HG02571 (cell line): ENCODE data around the gene PCDHGA1.
"Not testable (repeated sequence)": the region's sequence is repeated elsewhere in the genome, so short reads cannot be mapped to it uniquely, and the experiment has no call there.

ENCODE experiments used
- ATAC-seq: cut with Tn5 transposase; IDR thresholded peaks from one replicate; pipeline ENCODE4 v1.9.1; 2021; ENCODE audit warnings: mild to moderate bottlenecking, moderate library complexity; ENCODE audit not compliant: unreplicated experiment

Gene PCDHGA1

DNA sequence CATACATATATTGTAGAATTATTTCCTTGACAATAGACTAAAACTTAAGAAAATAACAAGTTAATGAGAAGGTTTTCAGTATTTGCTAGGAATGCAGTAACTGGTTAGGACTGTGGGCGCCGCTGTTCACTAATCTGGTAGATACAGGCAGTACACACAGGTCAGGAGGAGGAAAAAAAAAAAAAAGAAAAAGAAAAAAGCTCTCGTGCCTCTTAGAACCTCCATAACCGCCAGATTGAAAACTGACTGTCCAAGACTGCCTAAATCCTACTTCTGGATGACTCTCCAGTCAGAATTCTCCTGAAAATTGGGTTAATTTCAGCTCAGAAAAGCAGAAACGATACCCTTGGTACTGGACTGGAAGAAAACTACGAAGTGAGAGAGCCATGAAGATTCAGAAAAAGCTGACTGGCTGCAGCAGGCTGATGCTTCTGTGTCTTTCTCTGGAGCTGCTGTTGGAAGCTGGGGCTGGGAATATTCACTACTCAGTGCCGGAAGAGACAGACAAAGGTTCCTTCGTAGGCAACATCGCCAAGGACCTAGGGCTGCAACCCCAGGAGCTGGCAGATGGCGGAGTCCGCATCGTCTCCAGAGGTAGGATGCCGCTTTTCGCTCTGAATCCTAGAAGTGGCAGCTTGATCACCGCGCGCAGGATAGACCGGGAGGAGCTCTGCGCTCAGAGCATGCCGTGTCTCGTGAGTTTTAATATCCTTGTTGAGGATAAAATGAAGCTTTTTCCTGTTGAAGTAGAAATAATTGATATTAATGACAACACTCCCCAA is at the start of gene PCDHGA1:
Gene PCDHGA1 (plus strand): TSS at position 216 of the 782 bp plus-strand sequence.
- ATAC-seq = no peak

DNA sequence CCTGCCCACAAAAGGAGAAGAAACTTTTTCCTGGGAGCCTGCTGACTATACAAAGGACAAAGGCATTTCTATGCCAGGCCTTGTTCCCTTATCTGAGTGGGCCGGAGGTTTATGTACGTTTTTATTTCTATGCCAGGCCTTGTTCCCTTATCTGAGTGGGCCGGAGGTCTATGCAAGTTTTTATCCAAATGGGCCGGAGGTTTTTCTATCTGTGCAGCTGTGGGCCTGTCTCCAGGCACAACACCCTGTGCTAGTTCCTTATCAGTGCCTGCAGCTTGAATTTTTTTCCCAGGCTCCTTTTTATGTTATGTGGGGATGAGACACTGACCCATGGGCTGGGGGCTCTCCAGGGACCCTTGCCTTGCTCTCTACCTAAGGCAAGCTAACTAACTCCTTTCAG is 31.9 kb upstream of the PCDHGA1 start:
- no peak for ATAC-seq

DNA sequence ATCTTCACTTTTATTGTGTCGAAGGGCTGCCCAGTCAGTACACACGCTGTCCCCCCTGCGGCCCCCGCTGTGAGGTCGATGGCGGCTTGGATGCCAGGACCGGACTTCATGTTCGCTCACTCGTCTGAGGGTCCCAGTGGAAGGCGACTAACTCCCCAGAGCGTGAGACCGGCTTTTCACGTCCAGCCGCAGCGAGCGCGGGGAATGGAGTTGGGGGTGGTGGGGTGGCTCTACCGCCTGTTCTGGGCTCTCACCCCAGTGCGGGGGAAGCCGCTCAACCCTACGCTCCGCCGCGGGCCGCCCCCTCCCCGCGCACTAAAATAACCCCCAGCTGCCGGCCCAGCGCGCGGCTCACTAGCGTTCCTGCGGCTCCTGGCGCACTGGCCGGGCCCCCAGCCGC is 26.6 kb upstream of the PCDHGA1 start, which contains the start of gene SLC25A2:
Gene SLC25A2 (minus strand): TSS at position 294 of the 400 bp plus-strand sequence. CDS start 184 bp downstream, at position 110.
- ATAC-seq = no peak

DNA sequence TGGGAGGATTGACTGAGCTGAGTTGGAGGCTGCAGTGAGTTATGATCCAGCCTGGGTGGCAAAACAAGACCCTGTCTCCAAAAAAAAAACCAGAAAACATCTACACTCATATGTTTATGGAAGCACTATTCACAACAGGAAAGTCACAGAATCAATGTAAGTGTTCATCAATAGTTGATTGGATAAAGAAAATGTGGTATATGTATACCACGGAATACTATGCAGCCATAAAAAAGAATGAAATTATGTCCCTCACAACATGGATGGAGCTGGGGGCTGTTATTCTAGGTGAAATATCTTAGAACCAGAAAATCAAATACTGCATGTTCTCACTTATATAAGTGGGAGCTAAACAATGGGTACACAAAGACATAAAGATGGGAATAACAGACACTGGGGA is 23.7 kb upstream of the PCDHGA1 start:
- no peak for ATAC-seq

DNA sequence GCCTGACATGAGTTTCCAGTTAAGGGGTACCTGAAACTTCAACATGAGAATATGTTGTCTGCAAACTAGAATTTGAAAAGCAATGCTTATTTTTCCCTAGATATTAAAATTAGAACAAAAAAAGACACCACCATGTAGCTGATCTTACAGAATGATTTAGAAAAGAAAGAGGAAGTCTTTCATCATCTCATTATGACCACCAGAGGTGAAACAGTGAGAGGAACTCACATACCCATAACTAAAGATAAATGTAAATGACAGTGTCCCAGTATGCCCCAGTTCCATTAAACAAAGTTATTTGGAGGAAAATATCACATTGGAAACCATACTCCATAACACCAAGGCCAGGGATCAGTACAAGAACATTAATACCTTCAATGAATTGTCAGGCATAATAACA is 16.6 kb upstream of the PCDHGA1 start:
- ATAC-seq = no peak

DNA sequence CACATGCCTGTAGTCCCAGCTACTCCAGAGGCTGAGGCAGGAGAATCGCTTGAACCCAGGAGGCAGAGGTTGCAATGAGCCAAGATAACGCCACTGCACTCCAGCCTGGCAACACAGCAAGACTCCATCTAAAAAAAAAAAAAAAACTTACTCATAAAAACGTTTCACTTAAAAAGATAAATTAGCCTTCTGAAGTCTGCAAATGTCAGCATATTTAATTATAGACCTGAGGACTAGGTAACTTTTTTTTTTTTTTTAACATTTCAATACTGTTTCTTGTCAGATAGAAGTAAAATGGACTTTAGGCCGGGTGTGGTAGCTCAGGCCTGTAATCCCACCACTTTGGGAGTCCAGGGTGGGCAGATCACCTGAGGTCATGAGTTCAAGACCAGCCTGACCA is 13.4 kb upstream of the PCDHGA1 start:
- not testable (repeated sequence) for ATAC-seq

DNA sequence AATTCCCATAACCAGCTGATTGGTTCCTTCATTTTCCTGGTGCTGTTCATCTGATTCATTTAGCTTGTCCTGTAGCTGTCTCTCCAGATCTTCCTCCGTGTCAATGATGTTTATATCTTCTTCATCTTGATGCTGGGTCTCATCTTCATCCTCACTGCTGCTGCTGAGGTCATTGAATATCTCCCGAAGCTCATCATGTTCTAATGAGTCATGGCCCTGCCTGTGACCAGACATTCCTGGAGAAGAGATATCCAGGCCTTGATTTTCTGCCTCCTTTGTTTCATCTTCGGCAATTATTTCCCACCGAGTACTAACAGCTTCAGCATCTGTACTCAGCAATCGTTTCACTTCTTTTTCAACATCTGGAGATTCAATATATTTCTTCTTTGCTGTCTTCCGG is 11.1 kb upstream of the PCDHGA1 start:
- ATAC-seq = no peak

DNA sequence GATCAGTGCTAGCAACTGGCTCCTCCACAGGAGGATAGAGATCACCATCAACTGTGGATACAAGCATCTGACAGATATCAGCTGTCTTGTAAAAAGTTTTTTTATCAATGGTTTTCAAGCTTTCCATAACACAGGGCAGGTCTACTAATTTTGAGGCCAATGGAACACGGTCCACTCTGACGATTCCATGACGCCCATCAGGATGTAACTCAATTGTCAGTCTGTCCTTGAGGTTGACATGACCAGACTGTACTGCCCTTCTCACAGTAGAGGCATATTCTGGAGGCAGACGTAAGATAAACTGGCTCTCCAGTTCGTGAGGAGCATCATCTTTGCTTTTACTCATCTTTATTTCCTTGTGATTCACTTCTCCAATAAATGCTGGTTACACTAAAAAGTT is 10.6 kb upstream of the PCDHGA1 start:
- ATAC-seq = no peak

DNA sequence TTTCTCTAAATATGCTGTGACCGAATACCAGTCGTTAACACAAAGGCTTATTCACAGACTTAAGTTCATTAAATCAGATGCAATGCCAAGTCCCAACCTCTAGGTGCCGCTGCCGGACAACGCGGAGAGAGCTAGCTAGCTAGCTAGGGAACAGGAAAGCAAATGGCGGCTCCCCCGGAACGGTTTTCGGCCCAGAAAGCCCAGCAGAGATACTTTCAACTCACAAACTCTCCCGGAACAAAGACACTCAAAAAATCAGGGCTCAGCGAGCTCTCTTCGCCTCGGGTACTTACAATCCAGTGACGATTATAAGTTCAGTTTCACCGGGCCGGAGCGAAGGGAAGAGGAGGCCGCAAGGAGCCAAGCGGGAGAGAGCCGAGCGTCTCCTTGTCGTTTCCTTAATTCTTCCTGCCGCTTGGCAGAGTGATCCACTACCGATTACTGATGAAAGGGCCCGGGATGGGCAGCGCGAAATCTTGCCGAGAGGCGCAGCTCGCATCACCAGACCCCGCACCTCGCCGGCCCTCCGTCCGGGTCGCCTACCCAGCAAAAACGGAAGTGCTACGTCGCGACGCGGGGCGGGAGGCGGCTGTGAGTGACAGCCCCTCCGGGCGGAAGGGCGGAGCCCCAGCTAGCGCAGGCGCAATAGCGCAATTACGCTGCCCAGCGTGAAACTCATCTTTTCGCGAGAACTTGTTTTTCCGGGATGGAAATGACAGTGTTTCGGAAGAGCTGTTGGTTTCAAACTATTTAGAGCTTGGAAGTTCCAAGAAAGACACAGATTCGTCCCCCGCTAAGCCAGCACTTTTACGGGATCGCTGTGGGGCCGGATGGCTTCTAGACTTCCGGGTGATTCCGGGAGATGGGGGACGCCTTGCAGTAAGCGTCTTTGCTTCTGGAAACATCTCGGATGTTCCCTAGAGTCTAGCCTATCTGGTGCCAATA is 9.8 kb upstream of the PCDHGA1 start, which contains the start of gene TAF7:
Gene TAF7 (minus strand): TSS at position 560 of the 945 bp plus-strand sequence. CDS start 740 bp downstream, outside the sequence.
- ATAC-seq = peak; percentile 94

DNA sequence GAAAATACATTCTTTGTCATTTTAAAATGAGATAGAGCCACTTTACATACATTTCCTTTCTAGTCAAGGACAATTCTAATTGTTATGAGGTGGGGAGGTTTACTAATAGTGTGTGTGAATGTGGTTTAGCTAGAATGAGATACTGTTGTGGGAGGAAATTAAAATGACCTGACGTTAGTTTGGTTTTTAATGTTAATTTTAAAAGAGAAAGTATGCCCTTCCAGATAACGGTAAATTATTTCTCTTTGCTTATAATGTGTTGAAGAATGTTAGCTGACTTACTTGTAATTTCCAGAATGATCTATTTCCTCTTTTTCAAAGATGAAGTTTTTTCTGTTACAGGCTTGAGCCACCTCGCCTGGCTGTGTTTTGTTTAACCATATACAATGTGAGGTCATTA is 8.1 kb upstream of the PCDHGA1 start:
- ATAC-seq = no peak

DNA sequence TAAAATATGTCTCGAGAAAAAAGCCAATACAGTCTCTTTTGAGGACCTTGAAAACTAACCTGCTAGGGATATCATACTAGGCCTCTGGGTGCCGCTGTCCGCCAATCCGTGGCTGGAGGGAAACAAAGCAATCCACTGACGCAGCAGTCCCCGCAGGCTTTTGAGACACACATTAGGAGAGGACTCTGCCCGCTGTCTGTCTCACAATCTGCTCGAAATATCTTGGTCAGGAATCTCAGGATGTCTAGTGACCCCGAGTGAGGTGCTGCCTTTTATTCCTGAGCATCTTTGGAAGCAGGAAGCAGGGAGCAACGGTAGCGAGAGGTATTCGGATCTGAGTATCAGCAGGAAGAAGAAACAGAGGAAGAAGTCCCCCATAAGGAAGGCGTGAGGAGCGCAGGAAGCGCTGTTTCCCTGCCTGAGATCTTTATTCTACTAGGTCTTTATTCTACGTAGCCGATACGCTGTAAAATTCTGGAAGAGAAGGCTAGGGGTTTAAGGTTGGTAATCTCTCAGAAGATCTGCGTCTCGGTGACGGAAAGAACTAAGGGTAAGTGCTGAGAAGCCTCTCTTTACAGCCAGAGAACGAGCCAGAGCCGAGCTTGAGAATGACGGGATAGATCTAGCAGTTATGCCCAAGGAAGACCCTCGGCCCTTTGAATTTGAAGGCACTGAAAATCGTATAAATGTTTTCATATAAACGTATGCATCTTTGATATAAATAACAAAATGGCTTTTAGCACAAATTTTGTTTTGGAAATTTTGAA is 4.0 kb upstream of the PCDHGA1 start:
- ATAC-seq = peak; percentile 81

DNA sequence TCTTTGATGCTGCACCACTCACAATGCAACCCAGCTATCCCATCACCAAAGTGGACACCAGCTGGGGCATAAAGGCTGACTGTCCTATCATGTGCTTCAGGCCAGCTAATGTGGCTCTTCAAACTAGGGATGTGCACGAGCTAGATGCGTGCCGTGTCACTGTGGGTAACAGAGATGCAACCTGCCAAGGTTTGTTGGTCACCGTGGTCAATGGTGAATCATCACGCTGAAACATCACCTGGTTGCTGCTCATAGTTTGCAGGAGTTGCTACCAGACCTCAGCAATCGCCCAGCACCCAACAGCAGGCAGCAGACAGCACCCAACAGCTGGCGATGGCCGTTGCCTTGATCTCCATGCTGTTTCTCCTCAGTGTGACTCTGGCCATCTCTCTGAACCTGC is 2.1 kb upstream of the PCDHGA1 start:
- no peak for ATAC-seq

DNA sequence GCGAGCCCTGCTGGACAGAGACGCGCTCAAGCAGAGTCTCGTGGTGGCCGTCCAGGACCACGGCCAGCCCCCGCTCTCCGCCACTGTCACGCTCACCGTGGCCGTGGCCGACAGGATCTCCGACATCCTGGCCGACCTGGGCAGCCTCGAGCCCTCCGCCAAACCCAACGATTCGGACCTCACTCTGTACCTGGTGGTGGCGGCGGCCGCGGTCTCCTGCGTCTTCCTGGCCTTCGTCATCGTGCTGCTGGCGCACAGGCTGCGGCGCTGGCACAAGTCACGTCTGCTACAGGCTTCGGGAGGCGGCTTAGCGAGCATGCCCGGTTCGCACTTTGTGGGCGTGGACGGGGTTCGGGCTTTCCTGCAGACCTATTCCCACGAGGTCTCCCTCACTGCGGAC is 2.3 kb downstream of the PCDHGA1 start:
- ATAC-seq = not testable (repeated sequence)

DNA sequence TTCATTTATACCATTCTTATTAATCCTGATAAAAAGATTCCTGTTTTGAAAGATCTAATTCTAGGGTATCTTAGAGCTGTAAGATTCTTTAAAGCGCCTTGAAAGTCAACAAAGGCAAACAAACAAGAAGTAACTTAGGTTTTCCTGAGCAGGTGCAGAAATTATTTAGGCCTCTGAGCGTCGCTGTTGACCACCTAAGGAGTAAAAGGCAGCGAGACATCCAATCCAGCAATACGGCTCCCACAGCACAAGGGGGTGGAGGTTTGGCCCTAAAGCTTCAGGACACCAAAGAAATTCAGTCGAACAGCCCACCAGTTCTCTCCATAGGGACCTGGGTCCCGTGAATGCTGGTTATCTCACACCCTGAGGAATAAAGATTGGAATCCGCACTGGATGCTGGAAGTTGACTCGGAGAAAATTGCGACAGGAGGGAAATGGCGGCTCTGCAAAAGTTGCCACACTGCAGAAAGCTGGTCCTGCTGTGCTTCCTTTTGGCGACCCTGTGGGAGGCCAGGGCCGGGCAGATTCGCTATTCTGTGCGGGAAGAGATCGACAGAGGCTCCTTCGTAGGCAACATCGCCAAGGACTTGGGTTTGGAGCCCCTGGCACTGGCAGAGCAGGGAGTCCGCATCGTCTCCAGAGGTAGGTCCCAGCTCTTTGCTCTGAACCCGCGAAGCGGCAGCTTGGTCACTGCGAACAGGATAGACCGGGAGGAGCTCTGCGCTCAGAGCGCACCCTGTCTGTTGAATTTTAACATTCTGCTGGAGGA is 8.4 kb downstream of the PCDHGA1 start, which contains the start of gene PCDHGA2:
Gene PCDHGA2 (plus strand): TSS at position 223 of the 769 bp plus-strand sequence.
- ATAC-seq = no peak

DNA sequence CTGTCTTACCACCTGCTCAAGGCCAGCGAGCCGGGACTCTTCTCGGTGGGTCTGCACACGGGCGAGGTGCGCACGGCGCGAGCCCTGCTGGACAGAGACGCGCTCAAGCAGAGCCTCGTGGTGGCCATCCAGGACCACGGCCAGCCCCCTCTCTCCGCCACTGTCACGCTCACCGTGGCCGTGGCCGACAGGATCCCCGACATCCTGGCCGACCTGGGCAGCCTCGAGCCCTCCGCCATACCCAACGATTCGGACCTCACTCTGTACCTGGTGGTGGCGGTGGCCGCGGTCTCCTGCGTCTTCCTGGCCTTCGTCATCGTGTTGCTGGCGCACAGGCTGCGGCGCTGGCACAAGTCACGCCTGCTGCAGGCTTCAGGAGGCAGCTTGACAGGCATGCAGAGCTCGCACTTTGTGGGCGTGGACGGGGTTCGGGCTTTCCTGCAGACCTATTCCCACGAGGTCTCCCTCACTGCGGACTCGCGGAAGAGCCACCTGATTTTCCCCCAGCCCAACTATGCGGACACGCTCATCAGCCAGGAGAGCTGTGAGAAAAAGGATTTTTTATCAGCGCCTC is 10.6 kb downstream of the PCDHGA1 start:
- ATAC-seq = not testable (repeated sequence)

DNA sequence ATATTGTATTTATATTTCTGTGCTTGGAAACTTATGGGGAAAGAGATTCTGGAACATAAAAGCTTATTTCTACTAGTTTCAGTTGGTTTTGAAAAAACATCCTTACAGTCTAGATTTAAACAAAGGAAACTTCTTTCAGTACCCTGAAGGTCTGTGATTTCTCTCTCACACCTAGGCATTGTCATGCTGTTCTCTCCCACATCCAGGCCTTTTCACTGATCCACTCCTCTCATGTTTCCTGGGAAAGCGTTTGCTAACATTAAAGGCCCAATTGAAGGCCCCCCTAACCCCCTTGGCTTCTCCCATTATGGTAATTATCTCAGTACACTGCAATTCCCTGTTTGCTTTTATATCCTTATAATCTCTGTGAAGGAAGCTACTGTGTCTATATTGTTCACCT is 12.5 kb downstream of the PCDHGA1 start:
- no peak for ATAC-seq

DNA sequence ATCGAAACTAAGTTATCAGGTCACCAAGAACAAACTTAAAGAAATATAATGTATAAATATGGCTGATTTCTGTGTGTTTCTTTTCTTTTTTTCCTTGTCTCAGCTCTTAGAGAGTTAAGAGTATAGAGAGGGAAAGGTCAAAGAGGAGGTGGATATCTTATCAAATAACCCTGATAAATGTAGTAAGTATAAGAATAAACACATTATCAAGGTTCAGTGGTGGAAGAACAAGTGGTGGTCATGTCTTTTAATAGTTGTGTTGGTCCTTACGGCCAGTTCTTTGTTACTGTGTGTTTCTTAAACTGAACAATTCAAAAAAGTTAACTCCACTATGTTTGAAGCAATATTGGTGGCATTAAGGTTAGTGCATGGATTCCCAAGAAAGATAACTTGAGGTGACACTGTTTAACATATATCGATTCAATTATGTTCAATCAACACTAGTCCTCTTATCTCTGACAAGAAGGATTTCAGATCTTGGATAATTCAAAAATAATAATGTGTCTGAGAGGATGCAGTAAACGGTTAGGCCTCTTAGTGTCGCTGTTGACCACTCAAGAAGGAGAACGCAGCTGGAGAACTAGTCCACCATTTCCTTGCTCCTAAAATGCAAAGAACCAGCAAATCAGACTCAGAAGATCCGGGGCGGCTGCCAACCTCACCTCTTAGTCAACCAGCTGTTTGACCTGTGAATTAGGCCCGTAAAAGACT is 13.1 kb downstream of the PCDHGA1 start, which contains the start of gene PCDHGA3:
Gene PCDHGA3 (plus strand): TSS at position 588 of the 711 bp plus-strand sequence. CDS start 205 bp downstream, outside the sequence.
- no peak for ATAC-seq

DNA sequence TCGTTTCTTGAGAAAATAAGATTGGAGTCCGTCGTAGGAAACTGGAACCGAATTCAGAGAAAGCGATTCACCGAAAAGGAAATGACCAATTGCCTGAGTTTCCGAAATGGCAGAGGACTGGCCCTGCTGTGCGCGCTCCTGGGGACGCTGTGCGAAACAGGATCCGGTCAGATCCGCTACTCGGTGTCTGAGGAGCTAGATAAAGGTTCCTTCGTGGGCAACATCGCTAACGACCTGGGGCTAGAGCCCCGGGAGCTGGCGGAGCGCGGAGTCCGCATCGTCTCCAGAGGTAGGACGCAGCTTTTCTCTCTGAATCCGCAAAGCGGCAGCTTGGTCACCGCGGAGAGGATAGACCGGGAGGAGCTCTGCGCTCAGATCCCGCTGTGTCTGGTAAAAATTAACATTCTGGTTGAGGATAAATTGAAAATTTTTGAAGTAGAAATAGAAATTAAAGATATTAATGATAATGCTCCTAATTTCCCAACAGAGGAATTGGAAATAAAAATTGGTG is 13.7 kb downstream of the PCDHGA1 start:
- ATAC-seq = no peak

DNA sequence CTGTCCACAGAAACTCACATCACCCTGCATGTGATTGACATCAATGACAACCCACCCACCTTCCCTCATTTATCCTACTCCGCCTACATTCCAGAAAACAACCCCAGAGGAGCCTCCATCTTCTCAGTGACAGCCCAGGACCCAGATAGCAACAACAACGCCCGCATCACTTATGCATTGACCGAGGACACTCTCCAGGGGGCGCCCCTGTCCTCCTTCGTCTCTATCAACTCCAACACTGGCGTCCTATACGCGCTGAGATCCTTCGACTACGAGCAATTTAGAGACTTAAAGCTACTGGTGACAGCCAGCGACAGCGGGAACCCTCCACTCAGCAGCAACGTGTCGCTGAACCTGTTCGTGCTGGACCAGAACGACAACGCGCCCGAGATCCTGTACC is 15.0 kb downstream of the PCDHGA1 start:
- ATAC-seq = no peak
